Measurements from ENCODE around the gene MET. TPM values are rescaled to one million over a fixed set of nuclear protein-coding genes. Genes with fewer than 3 reads are reported as not detected.

MET gene
- total RNA-seq, 1 experiment from 2014 or later = 5.0 TPM

- H3K79me1 ChIP-seq (ENCODE audit: insufficient read depth, low read depth, low read length, poor library complexity, severe bottlenecking) = no peaks in the 10 kb centered on the region
- H3K4ac ChIP-seq (ENCODE audit: low read depth, low read length) = no peak overlapping the region
- no CpG with 5 or more reads among the region's 3 CpGs for WGBS (ENCODE audit: extremely low coverage, insufficient read length, low lambda C conversion rate)
- no peaks in the 10 kb centered on the region for H4K20me1 ChIP-seq (ENCODE audit: control insufficient read depth, insufficient read depth, insufficient read length)
- peak overlapping the region; percentile 19 for H3T11ph ChIP-seq (ENCODE audit: low read length)
- H3K9me3 Mint-ChIP-seq = no peaks in the 10 kb centered on the region
- no peak for TF ChIP-seq CTCF (conservative IDR thresholded peaks at IDR 0.05)
- no peaks in the 10 kb centered on the region for H3K27me3 ChIP-seq (ENCODE audit: insufficient read depth, low read length)
- no peak overlapping the region for H3K18ac ChIP-seq (ENCODE audit: insufficient read length, low read depth, low read length)
- H3K4me1 ChIP-seq (ENCODE audit: insufficient read depth, low read length) = peaks cover 3% of the 10 kb centered on the region; the same call in 1 of the 2 replicates
- H3K4me3 Mint-ChIP-seq = no peak overlapping the region
- no peak for DNase-seq
- H3K23ac ChIP-seq (ENCODE audit: insufficient read length, low read depth, low read length) = no peak overlapping the region
- no peak overlapping the region for H4K8ac ChIP-seq (replicated peaks; ENCODE audit: insufficient read length, low read depth, low read length)
- H2BK120ac ChIP-seq (ENCODE audit: low read depth, low read length, poor library complexity, severe bottlenecking) = no peak overlapping the region
- no peaks in the 10 kb centered on the region for H3K79me2 ChIP-seq (ENCODE audit: insufficient read depth, low read length)
- no peaks in the 10 kb centered on the region for H3K9me3 ChIP-seq (ENCODE audit: control insufficient read depth, low read depth, low read length)
- H3K36me3 Mint-ChIP-seq (ENCODE audit: insufficient read depth in 1 of 3, low read depth in 3 of 3) = no peaks in the 10 kb centered on the region; a peak in 1 of 7 replicates
- H3K9ac ChIP-seq (ENCODE audit: extremely low read depth, insufficient read length, low read length) = no peak overlapping the region
- H2BK5ac ChIP-seq (ENCODE audit: insufficient read length, low read length) = no peak overlapping the region
- H3K4me1 Mint-ChIP-seq = peaks cover 12 to 17% of the 10 kb centered on the region in 2 experiments
- no peak overlapping the region for H2AFZ ChIP-seq (ENCODE audit: low read length)
- H4K91ac ChIP-seq (ENCODE audit: insufficient read length, low read depth, low read length) = no peak overlapping the region
- H3K27me3 Mint-ChIP-seq (ENCODE audit: low read depth) = no peaks in the 10 kb centered on the region
- H3K27ac ChIP-seq (ENCODE audit: insufficient read length, low read depth, low read length) = no peak overlapping the region
- H2BK20ac ChIP-seq (ENCODE audit: low read depth, low read length, poor library complexity, severe bottlenecking) = no peak overlapping the region
- H3K4me2 ChIP-seq (ENCODE audit: insufficient read depth, insufficient read length, low read length) = no peak overlapping the region
- H4K5ac ChIP-seq (ENCODE audit: insufficient read length, low read depth, low read length) = no peak overlapping the region
- H3K23me2 ChIP-seq (ENCODE audit: insufficient read length, low read depth, low read length, poor library complexity, severe bottlenecking) = no peaks in the 10 kb centered on the region
- H3K14ac ChIP-seq (ENCODE audit: insufficient read depth, low read length) = no peak overlapping the region
- H3K27ac Mint-ChIP-seq = peak overlapping the region in 2 of 3 experiments; percentile 26 to 76; a peak in 2 of 7 replicates
- no peak overlapping the region for H3K56ac ChIP-seq (ENCODE audit: insufficient read length, low read depth, low read length)
- H2BK15ac ChIP-seq (ENCODE audit: low read depth, low read length) = no peak overlapping the region
- H2AK5ac ChIP-seq (ENCODE audit: insufficient read length, low read length) = no peak overlapping the region
- H2BK12ac ChIP-seq (ENCODE audit: insufficient read length, low read depth, low read length) = no peak overlapping the region
These were observed 126.2 kb downstream of the MET start for GRCh38 chr7:116798232-116798631.

Measured in H9 (cell line).